Natural killer cell (primary cell): ENCODE data around the gene PAIP2. TPM values are rescaled to one million over a fixed set of nuclear protein-coding genes. Genes with fewer than 3 reads are reported as not detected.

Source experiments
- ATAC-seq, 3 donors: fragments of 150-1000 bp in 2 of 3; fragments of 200-7000 bp in 1 of 3; cut with Tn5 transposase; 1 replicate in 1 of 3; 2 replicates in 2 of 3; pipeline ENCODE4 v1.10.0; 2021; ENCODE audit warnings: mild to moderate bottlenecking in 2 of 3, moderate library complexity in 2 of 3
- DNase-seq, 2 donors: peaks; one replicate each; pipeline versions ENCODE4 v3.0.0 to v3.0.0-alpha.2; 2013 to 2021; ENCODE audit warnings: mixed read lengths in 1 of 2
- H3K27ac ChIP-seq: one replicate; pipeline ENCODE4 v1.5.1; 2013; ENCODE audit warnings: mild to moderate bottlenecking, low read length
- H3K27me3 ChIP-seq: one replicate; pipeline ENCODE4 v1.6.1; 2013; ENCODE audit warnings: low read length; ENCODE audit not compliant: control insufficient read depth, insufficient read depth
- H3K36me3 ChIP-seq: one replicate; pipeline ENCODE4 v1.6.1; 2013; ENCODE audit warnings: low read length; ENCODE audit not compliant: control insufficient read depth, insufficient read depth
- H3K4me1 ChIP-seq: one replicate; pipeline ENCODE4 v1.6.1; 2013; ENCODE audit warnings: low read length; ENCODE audit not compliant: control insufficient read depth, insufficient read depth
- H3K4me3 ChIP-seq: one replicate; pipeline ENCODE4 v1.5.1; 2013; ENCODE audit warnings: low read length
- H3K9me3 ChIP-seq: one replicate; pipeline ENCODE4 v1.6.1; 2013; ENCODE audit warnings: low read length; ENCODE audit not compliant: control insufficient read depth, insufficient read depth
- H3K27ac Mint-ChIP-seq, 2 donors: one replicate each; pipeline ENCODE4 v1.8.0; 2022; ENCODE audit warnings: mild to moderate bottlenecking in 2 of 2, mixed read lengths in 2 of 2, moderate library complexity in 1 of 2
- H3K27me3 Mint-ChIP-seq, 2 donors: one replicate each; pipeline ENCODE4 v1.8.0; 2022; ENCODE audit warnings: low read depth in 2 of 2, mixed read lengths in 2 of 2
- H3K36me3 Mint-ChIP-seq: one replicate; pipeline ENCODE4 v1.8.0; 2022; ENCODE audit warnings: mixed read lengths
- H3K4me1 Mint-ChIP-seq, 2 donors: one replicate each; pipeline ENCODE4 v1.8.0; 2022; ENCODE audit warnings: mixed read lengths in 2 of 2
- H3K4me3 Mint-ChIP-seq: one replicate; pipeline ENCODE4 v1.8.0; 2022; ENCODE audit warnings: mild to moderate bottlenecking, moderate library complexity, mixed read lengths
- H3K9me3 Mint-ChIP-seq, 2 donors: one replicate each; pipeline ENCODE4 v1.8.0; 2022; ENCODE audit warnings: mixed read lengths in 2 of 2
- WGBS: methylation state at CpG from one replicate; pipeline ENCODE4 v1.1.7; 2013; ENCODE audit warnings: missing lambda C conversion rate; ENCODE audit not compliant: insufficient coverage; 5-methylcytosine and 5-hydroxymethylcytosine counted together
- intact Hi-C: fragments of 100-400 bp; cut with micrococcal nuclease; formaldehyde crosslinking; loops from one replicate; pipeline ENCODE4 v1.14.2; 2022
- total RNA-seq, 4 donors: library from RNA; stranded (reverse); fragments of 120-200 nt in 1 of 4; gene quantifications; one replicate each; pipeline versions ENCODE4 v1.2.3 to v1.2.4, GENCODE V29; 2013 to 2022
- TF ChIP-seq, protein P1 (sequence below): fragments of 200-600 bp; IDR thresholded peaks from one replicate; pipeline ENCODE4 v1.8.0; 2022; ENCODE audit warnings: antibody characterized with exemption

PAIP2 gene
- total RNA-seq, 3 donors from 2014 or later (not counting 1 experiment from before 2014, with no cell fraction given), result 105 to 126 (median 110) TPM

DNA sequence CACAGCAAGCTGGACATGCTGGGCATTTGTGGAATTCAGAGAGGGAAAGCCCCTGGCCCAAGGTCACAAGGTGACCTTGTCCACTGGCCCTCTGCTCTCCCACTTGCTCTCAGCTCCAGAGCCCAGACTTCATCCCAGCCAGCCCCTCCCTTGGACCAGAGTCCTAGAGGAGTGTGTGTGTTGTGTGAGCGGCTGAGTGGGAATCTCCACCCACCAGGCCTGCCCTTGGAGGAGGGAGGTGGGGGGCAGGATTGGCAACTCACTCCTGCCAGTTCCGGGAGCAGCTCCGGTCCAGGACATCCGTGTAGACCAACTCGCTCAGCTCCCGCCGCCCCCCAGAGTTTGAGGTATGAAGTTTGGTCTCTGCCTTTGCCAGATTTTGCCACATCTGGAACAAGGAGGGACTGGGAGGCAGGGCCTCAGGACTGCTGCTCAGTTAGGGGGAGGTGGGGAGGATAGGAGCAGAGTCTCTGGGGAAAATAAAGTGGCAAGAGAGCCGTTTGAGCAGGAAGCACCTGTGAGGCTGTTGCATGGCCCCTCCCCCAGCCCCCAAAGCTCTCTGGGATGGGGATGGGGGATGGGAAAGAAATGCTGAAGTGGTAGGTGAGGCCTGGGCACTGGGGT, 46.7 kb downstream of the PAIP2 start:
- Histone ChIP-seq H3K27ac (peak overlapping the region; percentile 50), H3K4me3 (peak overlapping the region; percentile 27), H3K9me3 (no peaks in the 10 kb centered on the region), H3K4me1 (peaks cover 75% of the 10 kb centered on the region), H3K27me3 (no peaks in the 10 kb centered on the region), H3K36me3 (no peaks in the 10 kb centered on the region)
- Mint-ChIP-seq H3K4me1 (peaks cover 56 to 79% of the 10 kb centered on the region in 2 donors), H3K27me3 (no peaks in the 10 kb centered on the region), H3K4me3 (peak overlapping the region; percentile 9), H3K27ac (peak overlapping the region in 1 of 2 donors; percentile 82), H3K36me3 (no peaks in the 10 kb centered on the region), H3K9me3 (no peaks in the 10 kb centered on the region)
- no peak for ATAC-seq
- intact Hi-C loops, result loop anchor here (10.0 kb wide), 1 partner anchor 824 kb away; no protein-coding TSS in a partner anchor
- WGBS, result 64% methylated on average over 8 of the region's 8 CpGs
- TF ChIP-seq, protein P1, sequence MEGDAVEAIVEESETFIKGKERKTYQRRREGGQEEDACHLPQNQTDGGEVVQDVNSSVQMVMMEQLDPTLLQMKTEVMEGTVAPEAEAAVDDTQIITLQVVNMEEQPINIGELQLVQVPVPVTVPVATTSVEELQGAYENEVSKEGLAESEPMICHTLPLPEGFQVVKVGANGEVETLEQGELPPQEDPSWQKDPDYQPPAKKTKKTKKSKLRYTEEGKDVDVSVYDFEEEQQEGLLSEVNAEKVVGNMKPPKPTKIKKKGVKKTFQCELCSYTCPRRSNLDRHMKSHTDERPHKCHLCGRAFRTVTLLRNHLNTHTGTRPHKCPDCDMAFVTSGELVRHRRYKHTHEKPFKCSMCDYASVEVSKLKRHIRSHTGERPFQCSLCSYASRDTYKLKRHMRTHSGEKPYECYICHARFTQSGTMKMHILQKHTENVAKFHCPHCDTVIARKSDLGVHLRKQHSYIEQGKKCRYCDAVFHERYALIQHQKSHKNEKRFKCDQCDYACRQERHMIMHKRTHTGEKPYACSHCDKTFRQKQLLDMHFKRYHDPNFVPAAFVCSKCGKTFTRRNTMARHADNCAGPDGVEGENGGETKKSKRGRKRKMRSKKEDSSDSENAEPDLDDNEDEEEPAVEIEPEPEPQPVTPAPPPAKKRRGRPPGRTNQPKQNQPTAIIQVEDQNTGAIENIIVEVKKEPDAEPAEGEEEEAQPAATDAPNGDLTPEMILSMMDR, result no peak
- no peak for DNase-seq

DNA sequence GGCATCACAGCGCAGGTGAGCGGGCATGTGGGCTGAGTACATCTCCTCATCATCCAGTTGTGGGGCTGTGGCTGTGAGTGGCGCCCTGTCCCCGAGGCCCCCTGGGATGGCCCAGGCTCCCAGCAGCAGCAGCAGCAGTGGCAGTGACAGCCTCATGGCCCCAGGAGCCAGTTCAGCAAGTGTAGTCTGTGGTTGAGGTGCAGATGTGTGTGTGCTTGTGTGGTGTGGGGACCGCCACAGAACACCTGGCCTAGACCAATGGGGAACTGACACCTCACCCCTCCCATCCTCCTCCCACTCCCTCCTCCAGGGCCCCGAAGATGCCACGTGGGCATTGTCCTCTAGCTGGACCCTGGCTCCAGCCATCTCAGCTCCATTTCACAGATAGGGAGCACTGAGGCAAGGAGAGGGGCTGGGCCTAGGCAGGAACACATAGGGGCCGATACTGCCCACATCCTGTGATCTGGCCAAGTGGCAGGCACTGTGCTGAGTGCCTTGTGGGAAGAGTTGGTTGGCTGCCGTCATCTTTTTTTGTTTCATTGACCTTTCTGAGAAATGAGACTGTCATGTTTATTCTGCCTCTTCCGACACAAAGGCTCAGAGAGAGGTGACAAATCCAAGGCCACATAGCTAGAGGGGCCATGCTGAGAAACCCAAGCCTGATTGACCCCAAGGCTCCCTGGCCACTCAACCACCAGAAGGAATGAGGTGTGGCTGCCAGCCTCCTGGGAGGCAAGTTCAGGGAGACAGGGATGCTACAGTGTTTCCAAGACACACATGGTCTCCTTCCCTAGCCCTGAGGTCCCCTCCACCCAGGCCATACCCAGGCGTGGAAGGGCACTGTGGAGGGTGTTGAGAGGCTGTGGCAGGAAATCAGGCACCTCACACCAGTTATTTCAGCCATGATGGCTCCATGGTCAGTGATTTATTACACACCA, 48.3 kb downstream of the PAIP2 start, which contains the start of gene MZB1:
TSS of gene MZB1 (minus strand) at position 213 of the 938 bp plus-strand sequence. CDS start at position 156, 57 bp downstream.
- DNase-seq, result peak; percentile 73 to 85
- Mint-ChIP-seq H3K36me3 (no peaks in the 10 kb centered on the region), H3K9me3 (no peaks in the 10 kb centered on the region), H3K27ac (peak within 1 kb of the TSS; percentile 90 to 95), H3K4me3 (peak within 1 kb of the TSS; percentile 72), H3K4me1 (peaks cover 50 to 70% of the 10 kb centered on the region in 2 donors), H3K27me3 (no peaks in the 10 kb centered on the region)
- Histone ChIP-seq H3K9me3 (no peaks in the 10 kb centered on the region), H3K4me1 (peaks cover 78% of the 10 kb centered on the region), H3K27me3 (no peaks in the 10 kb centered on the region), H3K4me3 (peak within 1 kb of the TSS; percentile 27), H3K36me3 (no peaks in the 10 kb centered on the region), H3K27ac (peak within 1 kb of the TSS; percentile 75)
- ATAC-seq, result peak; percentile 61 to 74 (median 74)
- TF ChIP-seq, protein P1, result no peak
- intact Hi-C loops, result loop anchor here (2.0 to 10.0 kb wide), 4 partner anchors 47 to 825 kb away; partner anchors contain the start of gene MATR3
- 5% methylated on average over 11 of the region's 11 CpGs for WGBS

DNA sequence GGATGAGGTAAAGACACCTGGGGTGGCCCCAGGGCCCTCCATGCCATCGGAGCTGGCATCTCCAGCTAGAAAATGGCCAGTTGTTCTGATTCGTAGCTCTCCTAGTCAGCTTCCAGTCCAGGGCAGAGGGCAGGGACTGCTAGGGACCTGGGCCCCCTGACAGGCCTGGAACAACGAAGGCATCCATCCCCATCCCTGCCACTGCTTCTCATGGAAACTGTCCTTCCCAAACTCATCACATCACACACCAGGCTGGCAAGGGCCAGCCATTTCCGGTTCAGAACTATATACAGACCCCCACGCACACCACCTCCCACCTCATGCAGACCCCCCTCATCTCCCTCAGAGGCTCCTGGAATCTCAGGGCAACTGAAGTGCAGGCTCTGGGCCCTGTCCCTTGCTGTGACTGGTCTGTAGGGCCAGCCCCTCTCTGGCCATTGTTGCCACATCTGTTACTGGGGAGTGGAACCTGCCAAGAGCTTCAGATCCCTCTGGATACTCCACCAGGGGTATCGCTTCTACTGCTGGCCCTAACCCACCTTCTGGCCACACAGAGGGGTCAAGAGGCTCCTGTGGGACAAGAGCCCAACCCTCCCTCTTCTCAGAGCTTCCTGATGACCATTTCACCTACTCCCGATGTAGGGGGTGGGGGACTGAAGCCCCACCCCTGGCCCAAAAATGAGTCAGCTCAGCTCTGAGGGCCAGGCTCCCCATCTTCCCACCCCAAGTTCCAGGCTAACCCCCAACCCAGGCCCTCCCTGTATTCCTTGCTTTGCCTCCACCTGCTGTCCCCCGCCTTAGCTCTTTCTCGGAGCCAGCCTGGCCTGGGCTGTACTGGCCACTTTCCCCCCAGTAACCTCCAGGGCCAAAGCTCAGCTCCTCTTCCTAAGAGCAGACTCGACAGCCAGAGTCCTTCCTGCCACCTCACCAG, 49.2 kb downstream of the PAIP2 start:
- TF ChIP-seq, protein P1, result no peak
- peaks cover 70% of the 10 kb centered on the region for H3K4me1 ChIP-seq
- H3K27ac ChIP-seq, result peak overlapping the region; percentile 75
- H3K9me3 ChIP-seq, result no peaks in the 10 kb centered on the region
- no peaks in the 10 kb centered on the region for H3K36me3 ChIP-seq
- Mint-ChIP-seq H3K27ac (peak overlapping the region; percentile 90 to 95), H3K9me3 (no peaks in the 10 kb centered on the region), H3K4me3 (peak overlapping the region; percentile 72), H3K27me3 (no peaks in the 10 kb centered on the region), H3K36me3 (no peaks in the 10 kb centered on the region), H3K4me1 (peaks cover 41 to 61% of the 10 kb centered on the region in 2 donors)
- no peak for ATAC-seq
- 81% methylated on average over 10 of the region's 10 CpGs for WGBS
- intact Hi-C loops, result loop anchor here (2.0 to 5.0 kb wide), 3 partner anchors 48 to 119 kb away; partner anchors contain the start of gene MATR3
- no peak for DNase-seq
- no peak overlapping the region for H3K4me3 ChIP-seq
- no peaks in the 10 kb centered on the region for H3K27me3 ChIP-seq
